Measurements from ENCODE around the gene JMJD1C.
"Not testable (repeated sequence)": the region's sequence is repeated elsewhere in the genome, so short reads cannot be mapped to it uniquely, and the experiment has no call there.

The JMJD1C gene

GRCh38 chr10:63348245-63348850 lies 117.4 kb downstream of the JMJD1C start:
- DNase-seq (ENCODE audit: low read depth) = no peak

GRCh38 chr10:63346015-63346441 lies 119.7 kb downstream of the JMJD1C start:
- no peak for DNase-seq (ENCODE audit: low read depth)

- no peak for DNase-seq (ENCODE audit: low read depth)
These were observed 121.5 kb downstream of the JMJD1C start for GRCh38 chr10:63344269-63344668.

GRCh38 chr10:63343476-63343875 lies 122.3 kb downstream of the JMJD1C start:
- DNase-seq (ENCODE audit: low read depth) = no peak

GRCh38 chr10:63339640-63340039 lies 126.1 kb downstream of the JMJD1C start:
- not testable (repeated sequence) for DNase-seq (ENCODE audit: low read depth)

GRCh38 chr10:63337455-63338251 lies 128.1 kb downstream of the JMJD1C start:
- no peak for DNase-seq (ENCODE audit: low read depth)

GRCh38 chr10:63331586-63331985 lies 134.2 kb downstream of the JMJD1C start:
- DNase-seq (ENCODE audit: low read depth) = no peak

- DNase-seq (ENCODE audit: low read depth) = no peak
These were observed 141.3 kb downstream of the JMJD1C start for GRCh38 chr10:63324495-63324854.

- DNase-seq (ENCODE audit: low read depth) = no peak
These were observed 141.9 kb downstream of the JMJD1C start for GRCh38 chr10:63323701-63324494.

GRCh38 chr10:63320683-63321082 lies 145.1 kb downstream of the JMJD1C start:
- no peak for DNase-seq (ENCODE audit: low read depth)

GRCh38 chr10:63319231-63319630 lies 146.5 kb downstream of the JMJD1C start:
- DNase-seq (ENCODE audit: low read depth) = no peak

GRCh38 chr10:63318491-63318890 lies 147.3 kb downstream of the JMJD1C start:
- no peak for DNase-seq (ENCODE audit: low read depth)

- DNase-seq (ENCODE audit: low read depth) = no peak
These were observed 151.8 kb downstream of the JMJD1C start for GRCh38 chr10:63314020-63314419.

GRCh38 chr10:63313066-63313717 lies 152.6 kb downstream of the JMJD1C start:
- DNase-seq (ENCODE audit: low read depth) = no peak

- DNase-seq (ENCODE audit: low read depth) = no peak
These were observed 157.1 kb downstream of the JMJD1C start for GRCh38 chr10:63308628-63309027.

- DNase-seq (ENCODE audit: low read depth) = no peak
These were observed 161.6 kb downstream of the JMJD1C start for GRCh38 chr10:63304146-63304545.

GRCh38 chr10:63300801-63301200 lies 165.0 kb downstream of the JMJD1C start:
- DNase-seq (ENCODE audit: low read depth) = no peak

- no peak for DNase-seq (ENCODE audit: low read depth)
These were observed 167.8 kb downstream of the JMJD1C start for GRCh38 chr10:63297941-63298340.

- no peak for DNase-seq (ENCODE audit: low read depth)
These were observed 171.0 kb downstream of the JMJD1C start for GRCh38 chr10:63294781-63295180.

GRCh38 chr10:63292847-63293246 lies 172.9 kb downstream of the JMJD1C start:
- DNase-seq (ENCODE audit: low read depth) = not testable (repeated sequence)

GRCh38 chr10:63288170-63288569 lies 177.6 kb downstream of the JMJD1C start:
- no peak for DNase-seq (ENCODE audit: low read depth)

- no peak for DNase-seq (ENCODE audit: low read depth)
These were observed 179.0 kb downstream of the JMJD1C start for GRCh38 chr10:63286754-63287264.
